ENCODE measurements around the gene ZNF462.

The ZNF462 gene

GRCh38 chr9:106932178-106932577 lies 69.2 kb downstream of the ZNF462 start:
- DNase-seq, result no peak

- DNase-seq, result no peak
These were observed 69.7 kb downstream of the ZNF462 start for GRCh38 chr9:106932675-106933074.

GRCh38 chr9:106933470-106933869 lies 70.5 kb downstream of the ZNF462 start:
- DNase-seq, result no peak

GRCh38 chr9:106934442-106935238 lies 71.7 kb downstream of the ZNF462 start:
- no peak for DNase-seq

- DNase-seq, result no peak
These were observed 73.7 kb downstream of the ZNF462 start for GRCh38 chr9:106936680-106937079.

GRCh38 chr9:106941916-106942315 lies 79.0 kb downstream of the ZNF462 start:
- DNase-seq, result no peak

- DNase-seq, result no peak
These were observed 83.0 kb downstream of the ZNF462 start for GRCh38 chr9:106945727-106946660.

- no peak for DNase-seq
These were observed 84.3 kb downstream of the ZNF462 start for GRCh38 chr9:106947106-106947900.

GRCh38 chr9:106953174-106953573 lies 90.2 kb downstream of the ZNF462 start:
- DNase-seq, result no peak

GRCh38 chr9:106954558-106954957 lies 91.6 kb downstream of the ZNF462 start:
- DNase-seq, result no peak

GRCh38 chr9:106954974-106955850 lies 92.2 kb downstream of the ZNF462 start:
- no peak for DNase-seq

GRCh38 chr9:106956971-106957370 lies 94.0 kb downstream of the ZNF462 start:
- no peak for DNase-seq

- no peak for DNase-seq
These were observed 96.1 kb downstream of the ZNF462 start for GRCh38 chr9:106958955-106959657.

- no peak for DNase-seq
These were observed 97.3 kb downstream of the ZNF462 start for GRCh38 chr9:106960258-106960657.

GRCh38 chr9:106961623-106962022 lies 98.7 kb downstream of the ZNF462 start:
- DNase-seq, result no peak

- DNase-seq, result no peak
These were observed 99.2 kb downstream of the ZNF462 start for GRCh38 chr9:106962122-106962521.

GRCh38 chr9:106962615-106963363 lies 99.8 kb downstream of the ZNF462 start:
- no peak for DNase-seq

GRCh38 chr9:106963684-106964083 lies 100.7 kb downstream of the ZNF462 start:
- no peak for DNase-seq

- DNase-seq, result no peak
These were observed 101.4 kb downstream of the ZNF462 start for GRCh38 chr9:106964329-106964728.

- DNase-seq, result no peak
These were observed 102.0 kb downstream of the ZNF462 start for GRCh38 chr9:106964822-106965525.
